ENCODE data around the gene DCUN1D2. TPM values are rescaled to one million over a fixed set of nuclear protein-coding genes. Genes with fewer than 3 reads are reported as not detected.

Gene DCUN1D2
- total RNA-seq, 4 donors from 2014 or later, result 18.7 to 28.4 (median 20.2) TPM

- Histone ChIP-seq H3K27ac (peak overlapping the region; percentile 89 to 96 (median 92)), H3K4me1 (peaks cover 11 to 63% (median 43%) of the 10 kb centered on the region in 4 donors), H3K9me3 (no peaks in the 10 kb centered on the region), H3K36me3 (peaks cover 0 to 11% (median 1%) of the 10 kb centered on the region in 4 donors), H3K27me3 (no peaks in the 10 kb centered on the region), H3K4me3 (peak overlapping the region; percentile 75 to 96 (median 80))
- no peak for TF ChIP-seq CTCF (IDR thresholded peaks at IDR 0.05)
- TF ChIP-seq POLR2A (IDR thresholded peaks at IDR 0.05), result no peak
- no peak for TF ChIP-seq EP300 (IDR thresholded peaks at IDR 0.05; ENCODE audit: low read depth)
- no peak for TF ChIP-seq POLR2AphosphoS5 (IDR thresholded peaks at IDR 0.05)
- in situ Hi-C loops (cut with MboI; ENCODE audit: low pct_ligation_motif_present in 1 of 4, low pct_unique_long_range_greater_than_20kb in 1 of 4, low sequenced_read_pairs in 3 of 4) (no loop called here), intact Hi-C loops (cut with DNase I; ENCODE audit: low total_unique reads) (no loop called here)
- WGBS, 2 donors (ENCODE audit: low coverage in 1 of 2), result 16% methylated on average over 22 of the region's 22 CpGs; no CpG with 5 or more reads in 1 of the 2 donors
- peak; percentile 33 for DNase-seq
Observed at GRCh38 chr13:113491418-113491883, 940 bp upstream of the DCUN1D2 start.

GRCh38 chr13:113489549-113490495 lies 689 bp downstream of the DCUN1D2 start:
- H3K27ac ChIP-seq, result peak overlapping the region; percentile 89 to 96 (median 92)
- no peaks in the 10 kb centered on the region for H3K9me3 ChIP-seq
- TF ChIP-seq POLR2A (IDR thresholded peaks at IDR 0.05), result no peak
- no peak for TF ChIP-seq EP300 (IDR thresholded peaks at IDR 0.05; ENCODE audit: low read depth)
- H3K4me3 ChIP-seq, result peak overlapping the region; percentile 74 to 96 (median 75)
- peaks cover 11 to 52% (median 43%) of the 10 kb centered on the region in 4 donors for H3K4me1 ChIP-seq
- no peaks in the 10 kb centered on the region for H3K36me3 ChIP-seq
- peak; percentile 39 for DNase-seq
- 10 to 28% methylated on average over 9 to 32 of the region's 54 CpGs for WGBS, 2 donors (ENCODE audit: low coverage in 1 of 2)
- intact Hi-C loops (cut with DNase I; ENCODE audit: low total_unique reads) (no loop called here), in situ Hi-C loops (cut with MboI; ENCODE audit: low pct_ligation_motif_present in 1 of 4, low pct_unique_long_range_greater_than_20kb in 1 of 4, low sequenced_read_pairs in 3 of 4) (no loop called here)
- H3K27me3 ChIP-seq, result no peaks in the 10 kb centered on the region

GRCh38 chr13:113489171-113489548 lies 1.4 kb downstream of the DCUN1D2 start:
- Histone ChIP-seq H3K27ac (peak overlapping the region; percentile 89 to 96 (median 92)), H3K27me3 (no peaks in the 10 kb centered on the region), H3K4me3 (peak overlapping the region in 3 of 4 donors; percentile 75 to 96 (median 75)), H3K36me3 (no peaks in the 10 kb centered on the region), H3K4me1 (peaks cover 11 to 49% (median 41%) of the 10 kb centered on the region in 4 donors), H3K9me3 (no peaks in the 10 kb centered on the region)
- intact Hi-C loops (cut with DNase I; ENCODE audit: low total_unique reads) (no loop called here), in situ Hi-C loops (cut with MboI; ENCODE audit: low pct_ligation_motif_present in 1 of 4, low pct_unique_long_range_greater_than_20kb in 1 of 4, low sequenced_read_pairs in 3 of 4) (no loop called here)
- DNase-seq, result no peak
- 30 to 47% methylated on average over 3 to 8 of the region's 8 CpGs for WGBS, 2 donors (ENCODE audit: low coverage in 1 of 2)
- no peak for TF ChIP-seq EP300 (IDR thresholded peaks at IDR 0.05; ENCODE audit: low read depth)
- TF ChIP-seq POLR2A (IDR thresholded peaks at IDR 0.05), result no peak
- no peak for TF ChIP-seq CTCF (IDR thresholded peaks at IDR 0.05)
- TF ChIP-seq POLR2AphosphoS5 (IDR thresholded peaks at IDR 0.05), result no peak

- Histone ChIP-seq H3K4me3 (no peak overlapping the region), H3K27me3 (no peaks in the 10 kb centered on the region), H3K27ac (no peak overlapping the region), H3K4me1 (peaks cover 4 to 40% (median 32%) of the 10 kb centered on the region in 4 donors), H3K36me3 (no peaks in the 10 kb centered on the region), H3K9me3 (no peaks in the 10 kb centered on the region)
- intact Hi-C loops (cut with DNase I; ENCODE audit: low total_unique reads) (no loop called here), in situ Hi-C loops (cut with MboI; ENCODE audit: low pct_ligation_motif_present in 1 of 4, low pct_unique_long_range_greater_than_20kb in 1 of 4, low sequenced_read_pairs in 3 of 4) (no loop called here)
- TF ChIP-seq CTCF (IDR thresholded peaks at IDR 0.05) (no peak), POLR2A (IDR thresholded peaks at IDR 0.05) (no peak), EP300 (IDR thresholded peaks at IDR 0.05; ENCODE audit: low read depth) (no peak), POLR2AphosphoS5 (IDR thresholded peaks at IDR 0.05) (no peak)
- 89 to 95% methylated on average over 3 of the region's 3 CpGs for WGBS, 2 donors (ENCODE audit: low coverage in 1 of 2)
- DNase-seq, result no peak
Observed at GRCh38 chr13:113488283-113488682, 2.2 kb downstream of the DCUN1D2 start.

Measured in transverse colon (tissue), 4 donors.